Hepatocyte (in vitro differentiated cells): Measurements from ENCODE around the gene EEFSEC. TPM values are rescaled to one million over a fixed set of nuclear protein-coding genes. Genes with fewer than 3 reads are reported as not detected.

Experiments
- DNase-seq: peaks from one replicate; pipeline ENCODE4 v3.0.0-alpha.2; 2016; ENCODE audit warnings: low spot score
- H2AFZ ChIP-seq: fragments of 200-600 bp; sonication (generic); 2 replicates; pipeline ENCODE4 v1.6.0; 2016; ENCODE audit warnings: antibody characterized with exemption, mild to moderate bottlenecking
- H3K27ac ChIP-seq: fragments of 200-600 bp; sonication (generic); 2 replicates; pipeline ENCODE4 v1.5.1; 2016; ENCODE audit warnings: mild to moderate bottlenecking
- H3K27me3 ChIP-seq: fragments of 200-600 bp; sonication (generic); 2 replicates; pipeline ENCODE4 v1.6.1; 2016
- H3K36me3 ChIP-seq: fragments of 200-600 bp; sonication (generic); replicated peaks from 2 replicates; pipeline ENCODE4 v1.5.1; 2016; ENCODE audit warnings: low read depth; ENCODE audit not compliant: insufficient read depth
- H3K4me1 ChIP-seq: fragments of 200-600 bp; sonication (generic); 2 replicates; pipeline ENCODE4 v1.5.1; 2016; ENCODE audit warnings: mild to moderate bottlenecking, moderate library complexity; ENCODE audit not compliant: insufficient read depth
- H3K4me2 ChIP-seq: fragments of 200-600 bp; sonication (generic); 2 replicates; pipeline ENCODE4 v1.6.0; 2016
- H3K4me3 ChIP-seq: fragments of 200-600 bp; sonication (generic); 2 replicates; pipeline ENCODE4 v1.5.1; 2016; ENCODE audit warnings: mild to moderate bottlenecking
- H3K79me2 ChIP-seq: fragments of 200-600 bp; sonication (generic); 2 replicates; pipeline ENCODE4 v1.6.0; 2017; ENCODE audit warnings: mild to moderate bottlenecking
- H3K9me2 ChIP-seq: fragments of 200-600 bp; sonication (generic); replicated peaks from 2 replicates; pipeline ENCODE4 v1.6.0; 2017; ENCODE audit warnings: mild to moderate bottlenecking; ENCODE audit not compliant: insufficient read depth
- H3K9me3 ChIP-seq: fragments of 200-600 bp; sonication (generic); 2 replicates; pipeline ENCODE4 v1.5.1; 2016; ENCODE audit warnings: low read depth, mild to moderate bottlenecking
- H4K20me1 ChIP-seq: fragments of 200-600 bp; sonication (generic); 2 replicates; pipeline ENCODE4 v1.6.0; 2016; ENCODE audit warnings: mild to moderate bottlenecking; ENCODE audit not compliant: insufficient read depth, poor library complexity, severe bottlenecking
- CTCF ChIP-seq: fragments of 200-600 bp; sonication (generic); IDR thresholded peaks from 2 replicates; pipeline ENCODE4 v1.5.1; 2016; ENCODE audit warnings: antibody characterized with exemption, mild to moderate bottlenecking; ENCODE audit not compliant: poor library complexity
- EZH2 ChIP-seq: fragments of 200-600 bp; sonication (generic); IDR thresholded peaks from 2 replicates; pipeline ENCODE4 v1.6.1; 2016; ENCODE audit warnings: antibody characterized with exemption, mild to moderate bottlenecking, borderline replicate concordance
- EZH2phosphoT487 ChIP-seq: fragments of 200-600 bp; sonication (generic); IDR thresholded peaks from one replicate; pipeline ENCODE4 v1.6.1; 2018; ENCODE audit warnings: antibody characterized with exemption, mild to moderate bottlenecking, low read depth, moderate library complexity; ENCODE audit not compliant: unreplicated experiment, severe bottlenecking
- WGBS: methylation state at CpG from one replicate; pipeline ENCODE4 v1.1.6; 2016; ENCODE audit warnings: low lambda C conversion rate; ENCODE audit errors: missing lambda C conversion rate; 5-methylcytosine and 5-hydroxymethylcytosine counted together
- polyA plus RNA-seq: library from polyadenylated mRNA; unstranded; fragments of >200 nt; fragmentation: Nextera tagmentation; extraction: Ambion mirVana; gene quantifications from 2 replicates; pipeline ENCODE4 v1.2.1, GENCODE V29; 2016
- total RNA-seq: library from RNA; depleted of rRNA; stranded (reverse); fragments of >200 nt; gene quantifications from 2 replicates; pipeline ENCODE4 v1.2.3, GENCODE V29; 2014

The EEFSEC gene
- total and polyA plus RNA-seq, 2 experiments from 2014 or later: 9.8 to 17.5 TPM

GRCh38 chr3:128343287-128344051 is 190.2 kb downstream of the EEFSEC start:
- no peaks in the 10 kb centered on the region for H4K20me1 ChIP-seq
- DNase-seq: peak; percentile 87
- no peaks in the 10 kb centered on the region for H3K9me2 ChIP-seq
- no peaks in the 10 kb centered on the region for H3K36me3 ChIP-seq
- no peak for TF ChIP-seq EZH2phosphoT487
- TF ChIP-seq EZH2: no peak
- no peak for TF ChIP-seq CTCF
- H2AFZ ChIP-seq: no peak overlapping the region
- H3K9me3 ChIP-seq: no peaks in the 10 kb centered on the region
- WGBS: 43% methylated on average over 6 of the region's 6 CpGs
- peak overlapping the region; percentile 86 for H3K27ac ChIP-seq
- no peak overlapping the region for H3K4me2 ChIP-seq
- peaks cover 25% of the 10 kb centered on the region for H3K4me1 ChIP-seq
- no peaks in the 10 kb centered on the region for H3K27me3 ChIP-seq
- H3K79me2 ChIP-seq: no peaks in the 10 kb centered on the region
- no peak overlapping the region for H3K4me3 ChIP-seq

DNA sequence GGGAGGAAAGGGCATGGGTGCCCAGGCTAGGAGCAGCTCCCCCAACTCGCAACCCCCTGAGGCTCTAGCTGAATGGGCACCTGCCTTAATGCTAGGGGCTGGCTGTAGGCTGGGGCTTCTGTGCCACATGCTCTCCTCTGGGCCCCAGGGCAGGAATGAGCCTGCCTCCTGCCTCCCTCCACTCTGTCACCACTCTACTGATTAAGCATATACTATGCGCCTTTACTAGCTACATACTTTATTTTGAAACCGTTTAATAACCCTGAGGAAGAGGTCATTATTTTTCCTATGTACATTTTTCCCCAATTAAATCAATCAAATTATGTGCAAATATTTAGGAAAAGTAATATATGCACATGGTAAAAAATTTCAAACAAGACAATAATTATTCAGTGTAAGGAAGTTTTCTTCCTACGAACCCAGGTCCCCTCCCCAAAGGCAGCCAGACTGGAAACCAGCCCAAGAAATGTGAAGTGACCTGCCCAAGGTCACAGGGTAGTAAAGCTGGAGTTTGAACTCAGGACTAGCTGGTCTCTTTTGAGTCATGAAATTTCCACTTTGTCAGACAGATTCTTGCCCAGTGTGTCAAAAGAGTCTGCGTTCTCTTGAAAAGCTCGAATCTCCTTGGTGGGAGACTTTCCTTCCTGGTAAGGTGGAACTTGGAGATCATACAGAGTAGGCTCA is 190.9 kb downstream of the EEFSEC start:
- no peaks in the 10 kb centered on the region for H3K9me3 ChIP-seq
- TF ChIP-seq EZH2 (no peak), CTCF (no peak), EZH2phosphoT487 (no peak)
- no peaks in the 10 kb centered on the region for H3K27me3 ChIP-seq
- no peak overlapping the region for H3K4me3 ChIP-seq
- no peaks in the 10 kb centered on the region for H3K36me3 ChIP-seq
- peaks cover 18% of the 10 kb centered on the region for H3K4me1 ChIP-seq
- WGBS: 89% methylated on average over 6 of the region's 6 CpGs
- H3K4me2 ChIP-seq: no peak overlapping the region
- H4K20me1 ChIP-seq: no peaks in the 10 kb centered on the region
- DNase-seq: no peak
- H2AFZ ChIP-seq: no peak overlapping the region
- peak overlapping the region; percentile 86 for H3K27ac ChIP-seq
- no peaks in the 10 kb centered on the region for H3K9me2 ChIP-seq
- no peaks in the 10 kb centered on the region for H3K79me2 ChIP-seq

- H3K27me3 ChIP-seq: no peaks in the 10 kb centered on the region
- no peaks in the 10 kb centered on the region for H3K79me2 ChIP-seq
- no peak overlapping the region for H2AFZ ChIP-seq
- H3K9me2 ChIP-seq: no peaks in the 10 kb centered on the region
- TF ChIP-seq CTCF: no peak
- no peak for TF ChIP-seq EZH2phosphoT487
- TF ChIP-seq EZH2: no peak
- no peaks in the 10 kb centered on the region for H3K9me3 ChIP-seq
- 100% methylated on average over 4 of the region's 4 CpGs for WGBS
- H3K36me3 ChIP-seq: no peaks in the 10 kb centered on the region
- peaks cover 13% of the 10 kb centered on the region for H3K4me1 ChIP-seq
- no peak overlapping the region for H3K4me3 ChIP-seq
- no peak overlapping the region for H3K4me2 ChIP-seq
- no peak overlapping the region for H3K27ac ChIP-seq
- H4K20me1 ChIP-seq: no peaks in the 10 kb centered on the region
- no peak for DNase-seq
Measured at GRCh38 chr3:128345196-128345595, 191.9 kb downstream of the EEFSEC start.
